IMR-90 (cell line): ENCODE data around the gene NMRAL1. TPM values are rescaled to one million over a fixed set of nuclear protein-coding genes. Genes with fewer than 3 reads are reported as not detected.

Experiments used
- ATAC-seq: fragments of 200-7000 bp; cut with Tn5 transposase; 2 replicates; pipeline ENCODE4 v1.9.1; 2020; ENCODE audit warnings: low read depth, mild to moderate bottlenecking, moderate library complexity
- BruUV-seq: library from RNA; stranded (reverse); fragments of 400-500 nt; replicated peaks from 2 replicates; lab custom pipeline; 2021; lab: Mats Ljungman, UMichigan
- CTCF ChIA-PET: fragments of 300-600 bp; formaldehyde crosslinking; extraction: SDS; loops from one replicate; lab custom pipeline; 2021; ENCODE audit warnings: antibody characterized with exemption; lab: Yijun Ruan, JAX
- POLR2A ChIA-PET: fragments of 300-600 bp; sonication (Branson Sonifier 250); formaldehyde crosslinking; loops from one replicate; lab custom pipeline; 2022; ENCODE audit warnings: antibody characterized with exemption; ENCODE audit not compliant: unreplicated experiment; lab: Charles Lee
- DNase-seq: peaks from one replicate; pipeline ENCODE4 v3.0.0; 2013
- H2AFZ ChIP-seq: replicated peaks from 2 replicates; pipeline ENCODE3; 2013; ENCODE audit warnings: low read length, mild to moderate bottlenecking; ENCODE audit not compliant: poor library complexity
- H2AK5ac ChIP-seq: 2 replicates; pipeline ENCODE4 v1.6.1; 2013; ENCODE audit warnings: low read depth, low read length, inconsistent platforms
- H2AK9ac ChIP-seq: replicated peaks from 2 replicates; pipeline ENCODE3; 2013; ENCODE audit warnings: mild to moderate bottlenecking, low read depth, low read length, moderate library complexity; ENCODE audit not compliant: poor library complexity
- H2BK120ac ChIP-seq: 2 replicates; pipeline ENCODE4 v1.6.1; 2013; ENCODE audit warnings: low read depth, low read length, inconsistent platforms
- H2BK15ac ChIP-seq: 3 replicates; pipeline ENCODE4 v1.6.1; 2013; ENCODE audit warnings: low read depth, low read length, inconsistent platforms
- H2BK20ac ChIP-seq: 2 replicates; pipeline ENCODE4 v1.6.1; 2013; ENCODE audit warnings: low read depth, mild to moderate bottlenecking, inconsistent platforms, low read length, moderate library complexity
- H2BK5ac ChIP-seq: 2 replicates; pipeline ENCODE4 v1.6.1; 2013; ENCODE audit warnings: mild to moderate bottlenecking, low read depth, low read length, inconsistent platforms; ENCODE audit not compliant: poor library complexity, severe bottlenecking
- H3K14ac ChIP-seq: replicated peaks from 2 replicates; pipeline ENCODE4 v1.6.1; 2013; ENCODE audit warnings: low read depth, low read length, inconsistent platforms
- H3K18ac ChIP-seq: 2 replicates; pipeline ENCODE4 v1.6.1; 2013; ENCODE audit warnings: low read depth, low read length, control low read depth
- H3K23ac ChIP-seq: 2 replicates; pipeline ENCODE4 v1.6.1; 2013; ENCODE audit warnings: low read depth, low read length, inconsistent platforms
- H3K27ac ChIP-seq: 2 replicates; pipeline ENCODE4 v1.5.1; 2013; ENCODE audit warnings: mild to moderate bottlenecking, control low read depth, low read length; ENCODE audit not compliant: insufficient read depth
- H3K27me3 ChIP-seq: 2 replicates; pipeline ENCODE4 v1.6.1; 2013; ENCODE audit warnings: low read length; ENCODE audit not compliant: control insufficient read depth, insufficient read depth
- H3K36me3 ChIP-seq: 2 replicates; pipeline ENCODE4 v1.6.1; 2013; ENCODE audit warnings: low read length, mixed read lengths; ENCODE audit not compliant: control insufficient read depth, insufficient read depth
- H3K4ac ChIP-seq: 2 replicates; pipeline ENCODE4 v1.6.1; 2013; ENCODE audit warnings: low read depth, low read length, inconsistent platforms
- H3K4me1 ChIP-seq: 2 replicates; pipeline ENCODE4 v1.6.1; 2013; ENCODE audit warnings: low read length, mixed read lengths; ENCODE audit not compliant: control insufficient read depth, insufficient read depth
- H3K4me2 ChIP-seq: 2 replicates; pipeline ENCODE4 v1.6.1; 2013; ENCODE audit warnings: low read depth, mild to moderate bottlenecking, control low read depth, low read length, moderate library complexity
- H3K4me3 ChIP-seq: 2 replicates; pipeline ENCODE4 v1.5.1; 2013; ENCODE audit warnings: low read depth, mild to moderate bottlenecking, control low read depth, low read length, moderate library complexity; ENCODE audit not compliant: insufficient read depth
- H3K56ac ChIP-seq: 2 replicates; pipeline ENCODE4 v1.6.1; 2013; ENCODE audit warnings: low read length, inconsistent platforms; ENCODE audit not compliant: insufficient read depth; ENCODE audit errors: extremely low read depth
- H3K79me1 ChIP-seq, 2 experiments: 2 replicates each; pipeline ENCODE4 v1.6.1; 2013; ENCODE audit warnings: low read length in 2 of 2, inconsistent platforms in 1 of 2, low read depth in 1 of 2
- H3K9ac ChIP-seq: 2 replicates; pipeline ENCODE4 v1.6.1; 2013; ENCODE audit warnings: low read depth, low read length, control low read depth
- H3K9me1 ChIP-seq: 2 replicates; pipeline ENCODE4 v1.6.1; 2013; ENCODE audit warnings: low read length, inconsistent platforms; ENCODE audit not compliant: insufficient read depth
- H3K9me3 ChIP-seq: 2 replicates; pipeline ENCODE4 v1.6.1; 2013; ENCODE audit warnings: low read length; ENCODE audit not compliant: control insufficient read depth, insufficient read depth
- H4K20me1 ChIP-seq: 2 replicates; pipeline ENCODE4 v1.6.1; 2013; ENCODE audit warnings: low read length, inconsistent platforms; ENCODE audit not compliant: insufficient read depth
- H4K5ac ChIP-seq: 2 replicates; pipeline ENCODE4 v1.6.1; 2013; ENCODE audit warnings: mild to moderate bottlenecking, low read depth, low read length, control low read depth
- H4K8ac ChIP-seq, 2 experiments: 2 replicates each; pipeline ENCODE4 v1.6.1; 2013; ENCODE audit warnings: low read depth in 2 of 2, low read length in 2 of 2, control low read depth in 1 of 2, inconsistent platforms in 1 of 2
- H4K91ac ChIP-seq: 2 replicates; pipeline ENCODE4 v1.6.1; 2013; ENCODE audit warnings: low read depth, low read length, inconsistent platforms; ENCODE audit not compliant: insufficient read depth
- CHD1 ChIP-seq: IDR thresholded peaks from 2 replicates; pipeline ENCODE4 v1.6.1; 2012; ENCODE audit warnings: low read depth, low read length, improper control_type of control experiment
- FOS ChIP-seq: fragments of 150-350 bp; IDR thresholded peaks from 2 replicates; pipeline ENCODE4 v1.6.1; 2016; ENCODE audit warnings: low read depth, low read length
- MXI1 ChIP-seq: IDR thresholded peaks from 2 replicates; pipeline ENCODE4 v1.6.1; 2012; ENCODE audit warnings: low read depth, mild to moderate bottlenecking, low read length, moderate library complexity, borderline replicate concordance
- WGBS, 2 experiments: methylation state at CpG; one replicate each; pipeline versions ENCODE4 v1.1.5 to v1.1.7; 2013; ENCODE audit warnings: missing lambda C conversion rate in 2 of 2; ENCODE audit not compliant: insufficient read length in 1 of 2; ENCODE audit errors: extremely low coverage in 2 of 2; 5-methylcytosine and 5-hydroxymethylcytosine counted together
- dilution Hi-C: fragments of 300-500 bp; cut with HindIII; formaldehyde crosslinking; loops from one replicate; pipeline ENCODE4 v1.14.3; 2018; ENCODE audit warnings: low sequenced_read_pairs; ENCODE audit not compliant: unreplicated experiment
- in situ Hi-C: fragments of 300-500 bp; cut with MboI; formaldehyde crosslinking; loops from 3 replicates; pipeline ENCODE4 v1.14.3; 2019; ENCODE audit warnings: low sequenced_read_pairs, inconsistent platforms, mixed read lengths
- intact Hi-C: fragments of 100-400 bp; cut with micrococcal nuclease; formaldehyde crosslinking; loops from 2 replicates; pipeline ENCODE4 v1.10.0; 2022
- polyA plus RNA-seq, 3 experiments: library from polyadenylated mRNA; depleted of rRNA; stranded (reverse); fragments of >200 nt; gene quantifications; 2 replicates each; pipeline ENCODE4 v1.2.3, GENCODE V29; 2012; ENCODE audit warnings: low replicate concordance in 1 of 3
- total RNA-seq: library from RNA; depleted of rRNA; stranded (reverse); fragments of >200 nt; gene quantifications from 2 replicates; pipeline ENCODE4 v1.2.3, GENCODE V29; 2012

The NMRAL1 gene
- total and polyA plus RNA-seq, 2 of the 4 experiments (the other 2 are of a cell fraction), result 48.6 to 67.6 TPM

- H3K27ac ChIP-seq, result peak overlapping the region; percentile 50
- H2AFZ ChIP-seq, result no peak overlapping the region
- H4K20me1 ChIP-seq, result peaks cover 2% of the 10 kb centered on the region; the same call in 1 of the 2 replicates
- peak overlapping the region; percentile 35 for H2AK9ac ChIP-seq
- no peak overlapping the region for H3K9ac ChIP-seq
- no peaks in the 10 kb centered on the region for H3K9me3 ChIP-seq
- H3K36me3 ChIP-seq, result no peaks in the 10 kb centered on the region; the same call in 1 of the 2 replicates
- peaks cover 39 to 91% of the 10 kb centered on the region in 2 experiments for H3K79me1 ChIP-seq
- ChIA-PET CTCF (interaction anchor here (0.5 kb wide), 1 partner anchor 122 kb away, joined by 4 read pairs; no protein-coding TSS in a partner anchor), POLR2A (no interaction called here)
- H3K4ac ChIP-seq, result peak overlapping the region; percentile 90
- no peaks in the 10 kb centered on the region for H3K27me3 ChIP-seq
- peak overlapping the region; percentile 73 for H3K23ac ChIP-seq
- TF ChIP-seq FOS, result 0 out of 2 replicates have a peak, but pooled peaks have one; percentile 38
- no peak for TF ChIP-seq CHD1
- TF ChIP-seq MXI1, result no peak
- H3K9me1 ChIP-seq, result peaks cover 27% of the 10 kb centered on the region
- H2BK5ac ChIP-seq, result peak overlapping the region; percentile 95
- H3K4me1 ChIP-seq, result peaks cover 20% of the 10 kb centered on the region
- peak overlapping the region; percentile 31; the same call in 1 of the 2 replicates for H4K5ac ChIP-seq
- H3K4me2 ChIP-seq, result no peak overlapping the region; the same call in 1 of the 2 replicates
- peak overlapping the region; percentile 76; the same call in 1 of the 2 replicates for H3K56ac ChIP-seq
- no TSS peak for BruUV-seq
- ATAC-seq (peak; percentile 73), DNase-seq (peak; percentile 86)
- peak overlapping the region; percentile 95 for H2BK20ac ChIP-seq
- no peak overlapping the region for H3K4me3 ChIP-seq
- dilution Hi-C loops, result no loop called here
- peak overlapping the region; percentile 56; the same call in 1 of the 2 replicates for H3K18ac ChIP-seq
- no CpG with 5 or more reads among the region's 6 CpGs for WGBS, 2 experiments
- H2BK15ac ChIP-seq, result peak overlapping the region; percentile 59; the same call in 2 of the 3 replicates
- H4K8ac ChIP-seq, result peak overlapping the region; percentile 32 to 80; a peak in 3 of 4 replicates
- intact Hi-C loops, result no loop called here
- peak overlapping the region; percentile 89 for H2BK120ac ChIP-seq
- peak overlapping the region; percentile 88 for H3K14ac ChIP-seq
- peak overlapping the region; percentile 76 for H4K91ac ChIP-seq
- peak overlapping the region; percentile 95 for H2AK5ac ChIP-seq
- in situ Hi-C loops, result no loop called here
These were observed 20.5 kb upstream of the NMRAL1 start for GRCh38 chr16:4494746-4495490.
